Activated T-cell treated with anti-CD3 and anti-CD28 coated beads, Interleukin-2, amount 50 U/mL, for 4 hours (primary cell): ENCODE data around the gene CTBS. TPM values are rescaled to one million over a fixed set of nuclear protein-coding genes. Genes with fewer than 3 reads are reported as not detected.
"Not testable (repeated sequence)": the region's sequence is repeated elsewhere in the genome, so short reads cannot be mapped to it uniquely, and the experiment has no call there.

ENCODE experiments used
- ATAC-seq, 2 donors: fragments of 200-7000 bp; cut with Tn5 transposase; one replicate each; pipeline ENCODE4 v1.10.0; 2021
- DNase-seq: peaks from one replicate; pipeline ENCODE4 v3.0.0-alpha.2; 2020
- H3K27me3 Mint-ChIP-seq: one replicate; pipeline ENCODE4 v1.8.0; 2021; ENCODE audit warnings: low read depth, mixed read lengths
- H3K36me3 Mint-ChIP-seq: one replicate; pipeline ENCODE4 v1.8.0; 2022; ENCODE audit warnings: mixed read lengths; ENCODE audit not compliant: insufficient read depth
- H3K4me1 Mint-ChIP-seq: one replicate; pipeline ENCODE4 v1.8.0; 2021; ENCODE audit warnings: low read depth, mixed read lengths
- H3K4me3 Mint-ChIP-seq: one replicate; pipeline ENCODE4 v1.8.0; 2021; ENCODE audit warnings: mild to moderate bottlenecking, moderate library complexity, mixed read lengths
- H3K9me3 Mint-ChIP-seq: one replicate; pipeline ENCODE4 v1.8.0; 2021; ENCODE audit warnings: mixed read lengths
- total RNA-seq, 3 donors: library from RNA; stranded (reverse); gene quantifications; one replicate each; pipeline ENCODE4 v1.2.1, GENCODE V29; 2021

CTBS gene
- total RNA-seq, 3 donors from 2014 or later = 6.3 to 7.2 (median 6.9) TPM

GRCh38 chr1:84600796-84601195 lies 26.6 kb upstream of the CTBS start:
- ATAC-seq = no peak
- no peaks in the 10 kb centered on the region for H3K27me3 Mint-ChIP-seq
- H3K4me1 Mint-ChIP-seq = peaks cover 18% of the 10 kb centered on the region
- no peak for DNase-seq
- no peak overlapping the region for H3K4me3 Mint-ChIP-seq
- no peaks in the 10 kb centered on the region for H3K36me3 Mint-ChIP-seq
- peaks cover 17% of the 10 kb centered on the region for H3K9me3 Mint-ChIP-seq

GRCh38 chr1:84598846-84599741 lies 24.9 kb upstream of the CTBS start:
- H3K4me3 Mint-ChIP-seq = peak overlapping the region; percentile 56
- ATAC-seq (peak; percentile 78 to 80), DNase-seq (no peak)

DNA sequence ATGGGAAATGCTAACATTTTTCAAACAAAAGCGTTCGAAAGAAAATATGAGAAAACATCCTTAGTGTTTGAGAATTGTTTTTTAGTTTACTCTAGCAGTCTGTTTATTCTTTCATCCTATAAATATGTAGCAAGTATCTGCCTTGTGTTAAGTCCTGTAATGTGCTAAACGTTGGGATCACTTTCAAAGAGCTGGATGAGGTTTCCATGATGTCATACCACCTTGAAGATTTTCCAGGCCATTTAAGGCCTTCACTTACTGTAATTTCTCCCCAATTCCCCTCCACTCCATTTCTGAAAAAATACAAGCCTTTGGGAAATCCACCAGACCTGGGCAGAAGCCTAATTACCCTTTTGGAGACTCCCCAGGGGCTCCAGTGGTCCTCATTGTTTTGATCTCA lies 24.2 kb upstream of the CTBS start:
- Mint-ChIP-seq H3K4me1 (peaks cover 18% of the 10 kb centered on the region), H3K9me3 (peaks cover 6% of the 10 kb centered on the region)

More at GRCh38 chr1:84598846-84599741, 24.9 kb upstream of the CTBS start:
- Mint-ChIP-seq H3K9me3 (peaks cover 6% of the 10 kb centered on the region), H3K36me3 (no peaks in the 10 kb centered on the region), H3K27me3 (no peaks in the 10 kb centered on the region), H3K4me1 (peaks cover 18% of the 10 kb centered on the region)

DNA sequence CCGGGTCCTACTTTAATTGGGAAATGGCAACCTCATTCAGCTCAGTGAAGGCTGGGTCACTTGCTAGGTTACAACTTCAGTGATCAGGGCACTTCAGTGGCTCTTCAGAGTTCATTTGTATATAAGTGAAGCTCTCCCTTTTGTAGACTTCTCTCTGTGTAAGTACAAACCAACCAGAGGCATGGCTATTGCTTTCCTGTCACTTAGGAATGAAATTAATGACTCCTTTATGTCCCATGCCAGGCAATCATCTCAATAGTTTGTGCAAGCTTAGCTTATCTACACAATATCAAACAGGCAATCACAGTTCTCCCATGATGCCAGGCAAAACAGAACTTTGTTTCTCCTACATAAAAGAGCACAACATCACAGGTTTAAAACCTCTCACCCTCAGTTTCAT lies 22.8 kb upstream of the CTBS start:
- H3K4me3 Mint-ChIP-seq = no peak overlapping the region
- peaks cover 18% of the 10 kb centered on the region for H3K4me1 Mint-ChIP-seq

More for the DNA sequence above, 24.2 kb upstream of the CTBS start:
- Mint-ChIP-seq H3K4me3 (no peak overlapping the region), H3K36me3 (no peaks in the 10 kb centered on the region), H3K27me3 (no peaks in the 10 kb centered on the region)
- DNase-seq = no peak
- ATAC-seq = no peak

GRCh38 chr1:84594959-84595358 lies 20.7 kb upstream of the CTBS start:
- not testable (repeated sequence) for H3K36me3 Mint-ChIP-seq, ATAC-seq, H3K4me3 Mint-ChIP-seq, DNase-seq, H3K9me3 Mint-ChIP-seq
- Mint-ChIP-seq H3K27me3 (peaks cover 14% of the 10 kb centered on the region), H3K4me1 (peaks cover 16% of the 10 kb centered on the region)

More for the DNA sequence above, 22.8 kb upstream of the CTBS start:
- no peak for DNase-seq
- Mint-ChIP-seq H3K36me3 (no peaks in the 10 kb centered on the region), H3K9me3 (peaks cover 6% of the 10 kb centered on the region), H3K27me3 (peaks cover 4% of the 10 kb centered on the region)
- ATAC-seq = no peak

DNA sequence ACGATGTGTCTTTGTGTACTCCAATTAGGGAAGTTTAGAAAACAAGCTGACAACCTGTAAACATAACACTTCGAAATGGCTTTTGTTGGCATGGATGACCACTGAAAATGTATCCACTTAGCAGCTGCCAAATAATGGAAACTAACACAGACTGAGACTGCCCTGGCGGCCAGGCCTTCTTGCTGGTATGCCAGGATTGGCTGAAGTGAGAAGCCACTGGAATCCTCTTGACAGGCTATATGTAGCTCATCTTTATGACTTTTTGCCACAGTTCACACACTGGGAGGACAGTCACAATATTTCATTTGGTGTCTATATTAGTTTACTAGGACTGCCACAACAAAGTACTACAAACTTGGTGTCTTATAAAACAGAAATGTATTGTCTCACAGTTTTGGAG lies 12.9 kb upstream of the CTBS start:
- Mint-ChIP-seq H3K9me3 (no peaks in the 10 kb centered on the region), H3K4me3 (no peak overlapping the region), H3K27me3 (peaks cover 21% of the 10 kb centered on the region), H3K4me1 (no peaks in the 10 kb centered on the region), H3K36me3 (no peaks in the 10 kb centered on the region)
- DNase-seq (no peak), ATAC-seq (no peak)

DNA sequence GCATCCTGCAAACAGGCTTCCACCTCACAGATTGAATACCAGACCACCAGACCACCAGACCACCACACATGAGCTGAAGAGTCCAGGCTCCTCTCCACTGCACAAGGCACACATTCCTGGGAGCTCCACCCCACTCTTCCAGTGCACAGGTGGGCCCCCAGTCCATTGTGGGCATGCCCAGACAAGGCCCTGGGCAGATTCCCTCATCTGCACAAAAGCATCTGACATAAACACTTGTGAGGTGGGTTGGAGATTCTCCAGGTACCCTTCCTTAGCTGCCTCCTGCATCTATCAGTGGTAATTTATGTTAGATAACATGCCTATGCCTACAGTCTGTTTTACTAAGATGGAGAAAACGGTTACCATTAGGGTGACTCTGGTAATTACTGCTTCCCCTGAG lies 11.6 kb upstream of the CTBS start:
- Mint-ChIP-seq H3K4me1 (no peaks in the 10 kb centered on the region), H3K9me3 (no peaks in the 10 kb centered on the region), H3K27me3 (peaks cover 13% of the 10 kb centered on the region), H3K4me3 (no peak overlapping the region), H3K36me3 (no peaks in the 10 kb centered on the region)
- no peak for ATAC-seq
- DNase-seq = no peak

- H3K4me1 Mint-ChIP-seq = no peaks in the 10 kb centered on the region
- no peaks in the 10 kb centered on the region for H3K9me3 Mint-ChIP-seq
- no peak overlapping the region for H3K4me3 Mint-ChIP-seq
- ATAC-seq (no peak), DNase-seq (no peak)
- H3K36me3 Mint-ChIP-seq = no peaks in the 10 kb centered on the region
- peaks cover 3% of the 10 kb centered on the region for H3K27me3 Mint-ChIP-seq
Measured at GRCh38 chr1:84584126-84584525, 9.9 kb upstream of the CTBS start.

GRCh38 chr1:84583648-84584047 lies 9.4 kb upstream of the CTBS start:
- DNase-seq (no peak), ATAC-seq (no peak)
- H3K36me3 Mint-ChIP-seq = no peaks in the 10 kb centered on the region
- H3K9me3 Mint-ChIP-seq = no peaks in the 10 kb centered on the region
- H3K27me3 Mint-ChIP-seq = peaks cover 3% of the 10 kb centered on the region
- H3K4me3 Mint-ChIP-seq = no peak overlapping the region
- H3K4me1 Mint-ChIP-seq = no peaks in the 10 kb centered on the region

DNA sequence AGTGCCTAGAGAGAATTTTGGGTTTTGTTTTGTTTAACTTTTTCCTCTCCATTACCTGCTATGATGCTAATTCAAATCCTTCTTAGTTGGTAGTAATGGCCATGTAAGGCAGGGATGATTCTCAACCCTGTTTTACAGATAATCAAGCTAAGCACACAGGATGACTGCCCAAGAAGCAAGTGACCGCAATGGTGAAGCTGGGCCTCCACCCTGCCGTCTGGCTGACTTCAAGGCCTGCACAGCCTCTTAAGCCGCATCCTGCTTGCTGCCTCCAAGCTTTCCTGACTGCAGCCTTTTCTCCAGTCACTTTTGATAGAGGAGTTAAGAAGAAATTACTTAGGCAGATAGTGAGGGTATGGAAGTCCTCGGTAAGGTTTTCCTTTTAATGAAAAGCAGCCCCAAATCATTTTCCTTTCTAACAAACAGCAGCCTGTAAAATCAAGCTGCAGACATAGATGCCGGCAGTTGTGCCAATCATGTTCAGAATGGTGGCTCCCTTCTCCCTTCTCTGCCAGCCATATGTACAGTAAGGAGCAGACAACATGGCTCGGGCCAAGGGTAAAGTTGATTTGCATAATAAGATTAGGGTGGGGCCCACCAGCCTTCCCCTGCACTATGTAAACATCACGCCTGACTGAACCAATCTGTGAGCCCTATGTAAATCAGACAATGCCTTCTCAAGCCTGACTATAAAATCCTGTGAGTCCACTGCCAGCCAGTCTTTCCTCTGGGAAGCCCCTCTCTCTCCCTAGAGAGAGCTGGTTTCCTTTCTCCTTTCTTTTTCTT lies 8.8 kb upstream of the CTBS start:
- DNase-seq (no peak), ATAC-seq (no peak)
- Mint-ChIP-seq H3K27me3 (peaks cover 2% of the 10 kb centered on the region), H3K4me3 (no peak overlapping the region), H3K9me3 (no peaks in the 10 kb centered on the region), H3K36me3 (no peaks in the 10 kb centered on the region), H3K4me1 (no peaks in the 10 kb centered on the region)

DNA sequence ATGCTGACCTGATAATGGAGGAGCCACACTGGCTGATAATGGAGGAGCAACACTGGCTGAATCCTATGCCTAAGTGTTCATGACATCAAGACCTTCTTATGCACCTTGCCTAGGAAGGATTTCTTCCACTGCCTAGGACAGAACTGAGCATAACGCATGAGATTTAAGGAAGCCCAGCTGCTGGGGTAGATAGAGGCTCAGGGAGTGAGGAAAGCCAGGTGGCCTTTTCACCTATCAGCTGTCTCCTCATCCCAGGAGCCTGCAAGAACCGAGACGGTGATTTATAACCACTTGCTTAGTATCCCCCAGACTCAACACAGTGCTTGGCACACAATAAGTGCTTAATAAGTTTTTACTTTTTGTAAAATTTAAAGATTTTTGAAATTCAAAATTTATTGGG lies 7.4 kb upstream of the CTBS start:
- H3K4me1 Mint-ChIP-seq = no peaks in the 10 kb centered on the region
- ATAC-seq (no peak), DNase-seq (no peak)
- H3K27me3 Mint-ChIP-seq = peaks cover 2% of the 10 kb centered on the region
- no peaks in the 10 kb centered on the region for H3K9me3 Mint-ChIP-seq
- H3K36me3 Mint-ChIP-seq = no peaks in the 10 kb centered on the region
- H3K4me3 Mint-ChIP-seq = no peak overlapping the region

GRCh38 chr1:84574936-84575335 lies 696 bp upstream of the CTBS start:
- no peaks in the 10 kb centered on the region for H3K27me3 Mint-ChIP-seq
- no peak for ATAC-seq
- no peak for DNase-seq
- H3K4me3 Mint-ChIP-seq = peak overlapping the region; percentile 86
- H3K36me3 Mint-ChIP-seq = peaks cover 13% of the 10 kb centered on the region
- no peaks in the 10 kb centered on the region for H3K9me3 Mint-ChIP-seq
- peaks cover 40% of the 10 kb centered on the region for H3K4me1 Mint-ChIP-seq

- H3K27me3 Mint-ChIP-seq = no peaks in the 10 kb centered on the region
- DNase-seq = no peak
- no peak for ATAC-seq
Measured at GRCh38 chr1:84573481-84573966, 716 bp downstream of the CTBS start.

DNA sequence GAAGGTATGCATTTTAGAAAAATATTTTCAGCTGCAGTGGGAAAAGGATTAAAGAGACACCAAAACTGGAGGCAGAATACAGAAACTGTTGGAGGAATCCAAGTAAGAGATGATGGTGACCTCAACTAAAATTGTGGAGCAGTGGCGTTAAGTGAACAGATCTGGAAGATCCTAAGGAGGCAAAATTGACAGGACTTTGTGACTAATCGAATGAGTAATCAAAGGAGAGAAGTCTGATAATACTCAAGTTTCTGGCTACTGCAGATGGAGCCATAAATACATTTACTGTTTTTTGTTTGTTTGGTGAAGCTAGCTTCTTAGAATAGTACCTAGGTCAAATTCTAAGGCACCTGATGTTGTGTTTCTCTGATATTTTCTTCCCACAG lies 3.1 kb downstream of the CTBS start:
- Mint-ChIP-seq H3K4me3 (no peak overlapping the region), H3K36me3 (peaks cover 30% of the 10 kb centered on the region), H3K9me3 (no peaks in the 10 kb centered on the region), H3K27me3 (no peaks in the 10 kb centered on the region), H3K4me1 (peaks cover 45% of the 10 kb centered on the region)
- no peak for DNase-seq
- no peak for ATAC-seq

More at GRCh38 chr1:84573481-84573966, 716 bp downstream of the CTBS start:
- Mint-ChIP-seq H3K4me1 (peaks cover 40% of the 10 kb centered on the region), H3K9me3 (no peaks in the 10 kb centered on the region), H3K36me3 (peaks cover 21% of the 10 kb centered on the region), H3K4me3 (peak overlapping the region; percentile 97)
